Endothelial cell of umbilical vein (primary cell): ENCODE measurements around the gene GYPC. TPM values are rescaled to one million over a fixed set of nuclear protein-coding genes. Genes with fewer than 3 reads are reported as not detected.

Experiments
- BruUV-seq: library from RNA; stranded (reverse); fragments of 400-500 nt; replicated peaks from 2 replicates; lab custom pipeline; 2021; lab: Mats Ljungman, UMichigan
- CTCF ChIA-PET: fragments of 300-600, 350-600 bp; sonication (Branson Sonifier 250); formaldehyde crosslinking; loops from one replicate; lab custom pipeline; 2021; ENCODE audit warnings: antibody characterized with exemption, inconsistent platforms; lab: Charles Lee
- POLR2A ChIA-PET: fragments of 300-600, 350-600 bp; sonication (Branson Sonifier 250); formaldehyde crosslinking; loops from one replicate; lab custom pipeline; 2021; ENCODE audit warnings: antibody characterized with exemption, inconsistent platforms; lab: Charles Lee
- DNase-seq: peaks from one replicate; pipeline ENCODE4 v3.0.0-alpha.2; 2011; ENCODE audit warnings: low read depth, low spot score
- FAIRE-seq: peaks from 2 replicates; lab custom pipeline; 2011; peaks lifted over from hg19 to GRCh38; lab: Jason Lieb, UNC
- H2AFZ ChIP-seq: 2 replicates; pipeline ENCODE4 v1.6.0; 2012; ENCODE audit warnings: low read depth, low read length, control low read depth, inconsistent platforms
- H3K27ac ChIP-seq: 2 replicates; pipeline ENCODE4 v1.5.1; 2011; ENCODE audit warnings: low read depth, mild to moderate bottlenecking, control low read depth, low read length, moderate library complexity; ENCODE audit not compliant: insufficient read depth
- H3K27me3 ChIP-seq, 2 experiments: 2 replicates each; pipeline versions ENCODE4 v1.6.0 to v1.6.1; 2011; ENCODE audit warnings: low read length in 2 of 2, mixed read lengths in 1 of 2; ENCODE audit not compliant: control insufficient read depth in 2 of 2, insufficient read depth in 2 of 2
- H3K36me3 ChIP-seq, 2 experiments: 2 replicates in 1 of 2; 3 replicates in 1 of 2; pipeline ENCODE4 v1.5.1; 2011; ENCODE audit warnings: low read length in 2 of 2, mild to moderate bottlenecking in 1 of 2, moderate library complexity in 1 of 2; ENCODE audit not compliant: control insufficient read depth in 2 of 2, insufficient read depth in 2 of 2; ENCODE audit errors: extremely low read depth in 1 of 2
- H3K4me1 ChIP-seq: 3 replicates; pipeline ENCODE4 v1.5.1; 2011; ENCODE audit warnings: mild to moderate bottlenecking, low read length; ENCODE audit not compliant: control insufficient read depth, insufficient read depth; ENCODE audit errors: extremely low read depth
- H3K4me2 ChIP-seq: 2 replicates; pipeline ENCODE4 v1.6.1; 2011; ENCODE audit warnings: low read length, control low read depth, mixed read lengths; ENCODE audit not compliant: insufficient read depth
- H3K4me3 ChIP-seq, 3 experiments: fragments of 200-600 bp in 1 of 3; sonication (generic), shearing (Covaris generic) in 1 of 3; replicated peaks in 1 of 3; 2 replicates each; pipeline ENCODE4 v1.5.1; 2011 to 2016; ENCODE audit warnings: control low read depth in 3 of 3, low read length in 3 of 3, mild to moderate bottlenecking in 2 of 3, inconsistent platforms in 1 of 3, low read depth in 1 of 3, moderate library complexity in 1 of 3; ENCODE audit not compliant: insufficient read depth in 1 of 3
- H3K79me2 ChIP-seq: 2 replicates; pipeline ENCODE4 v1.6.0; 2012; ENCODE audit warnings: low read length, inconsistent platforms; ENCODE audit not compliant: control insufficient read depth, insufficient read depth
- H3K9ac ChIP-seq: replicated peaks from 2 replicates; pipeline ENCODE3; 2011; ENCODE audit warnings: low read length, control low read depth; ENCODE audit not compliant: insufficient read depth; ENCODE audit errors: extremely low read depth
- H3K9me1 ChIP-seq: replicated peaks from 3 replicates; pipeline ENCODE4 v1.6.0; 2011; ENCODE audit warnings: mild to moderate bottlenecking, low read length; ENCODE audit not compliant: control insufficient read depth, insufficient read depth; ENCODE audit errors: extremely low read depth
- H3K9me3 ChIP-seq: replicated peaks from 2 replicates; pipeline ENCODE4 v1.5.1; 2012; ENCODE audit warnings: low read length, inconsistent platforms; ENCODE audit not compliant: control insufficient read depth, insufficient read depth
- H4K20me1 ChIP-seq: replicated peaks from 2 replicates; pipeline ENCODE3; 2011; ENCODE audit warnings: mild to moderate bottlenecking, low read length; ENCODE audit not compliant: control insufficient read depth, insufficient read depth; ENCODE audit errors: extremely low read depth
- CTCF ChIP-seq, 2 donors: IDR thresholded peaks; 1 replicate in 1 of 2; 2 replicates in 1 of 2; pipeline ENCODE4 v1.5.1; 2011; ENCODE audit warnings: low read length in 2 of 2, mild to moderate bottlenecking in 2 of 2, moderate library complexity in 2 of 2, control low read depth in 1 of 2, inconsistent platforms in 1 of 2, low read depth in 1 of 2; ENCODE audit not compliant: insufficient read depth in 1 of 2; ENCODE audit errors: extremely low read depth in 1 of 2
- EZH2 ChIP-seq: IDR thresholded peaks from 2 replicates; pipeline ENCODE4 v1.6.1; 2012; ENCODE audit warnings: borderline replicate concordance, low read depth, mild to moderate bottlenecking, moderate library complexity, low read length, inconsistent platforms; ENCODE audit not compliant: severe bottlenecking
- FOS ChIP-seq: IDR thresholded peaks from 2 replicates; pipeline ENCODE4 v1.6.1; 2011; ENCODE audit warnings: mild to moderate bottlenecking, low read length, moderate library complexity, borderline replicate concordance; ENCODE audit not compliant: insufficient read depth
- GATA2 ChIP-seq: IDR thresholded peaks from 2 replicates; pipeline ENCODE4 v1.7.0; 2011; ENCODE audit warnings: low read depth, mild to moderate bottlenecking, moderate library complexity, mixed read lengths, low read length; ENCODE audit not compliant: insufficient read length, insufficient read depth
- JUN ChIP-seq: IDR thresholded peaks from 2 replicates; pipeline ENCODE4 v1.6.1; 2011; ENCODE audit warnings: borderline replicate concordance, low read depth; ENCODE audit not compliant: insufficient read length, insufficient read depth
- MAX ChIP-seq: IDR thresholded peaks from 2 replicates; pipeline ENCODE4 v1.6.1; 2011; ENCODE audit not compliant: insufficient read depth, insufficient read length
- MYC ChIP-seq: IDR thresholded peaks from one replicate; pipeline ENCODE4 v1.6.1; 2011; ENCODE audit warnings: mild to moderate bottlenecking, low read depth, low read length
- POLR2A ChIP-seq: IDR thresholded peaks from 2 replicates; pipeline ENCODE4 v1.6.1; 2012; ENCODE audit warnings: low read depth, mild to moderate bottlenecking, control low read depth, low read length
- POLR2AphosphoS5 ChIP-seq: IDR thresholded peaks from 2 replicates; pipeline ENCODE4 v1.6.1; 2012; ENCODE audit warnings: low read depth, mild to moderate bottlenecking, control low read depth, low read length, moderate library complexity; ENCODE audit not compliant: insufficient read depth
- dilution Hi-C: fragments of 300-500 bp; cut with MboI; formaldehyde crosslinking; loops from one replicate; pipeline ENCODE4 v1.15.0; 2019; ENCODE audit warnings: low sequenced_read_pairs; ENCODE audit not compliant: extremely low pct_ligation_motif_present
- intact Hi-C: fragments of 100-400 bp; cut with micrococcal nuclease; formaldehyde crosslinking; loops from one replicate; pipeline ENCODE4 v1.10.0; 2022
- polyA plus RNA-seq, 4 experiments: library from polyadenylated mRNA; depleted of rRNA in 3 of 4; stranded (reverse) in 3 of 4; unstranded in 1 of 4; fragments of >200 nt; gene quantifications; 2 replicates each; pipeline versions ENCODE4 v1.2.1 to v1.2.3, GENCODE V29; 2011 to 2012; ENCODE audit warnings: missing spikeins in 1 of 4
- total RNA-seq: library from RNA; stranded (reverse); gene quantifications from 2 replicates; pipeline ENCODE4 v1.2.3, GENCODE V29; 2021

GYPC gene
- total and polyA plus RNA-seq, 2 donors (not counting 3 experiments of a cell fraction or from before 2014, with no cell fraction given) = 3.5 to 13.3 TPM

GRCh38 chr2:126664234-126664633, 8.3 kb downstream of the GYPC start:
- H3K4me2 ChIP-seq = no peak overlapping the region
- ChIA-PET POLR2A (no interaction called here), CTCF (no interaction called here)
- H4K20me1 ChIP-seq = no peaks in the 10 kb centered on the region
- H3K36me3 ChIP-seq = no peaks in the 10 kb centered on the region
- H3K4me1 ChIP-seq = peaks cover 5% of the 10 kb centered on the region
- no peak overlapping the region for H3K4me3 ChIP-seq
- H3K9me3 ChIP-seq = no peaks in the 10 kb centered on the region
- H3K27ac ChIP-seq = no peak overlapping the region
- no peaks in the 10 kb centered on the region for H3K27me3 ChIP-seq
- no peaks in the 10 kb centered on the region for H3K9me1 ChIP-seq
- no peak overlapping the region for H3K9ac ChIP-seq
- TF ChIP-seq CTCF (IDR thresholded peaks at IDR 0.05; ENCODE audit: extremely low read depth in 1 of 2, insufficient read depth in 1 of 2, low read depth in 1 of 2, low read length in 2 of 2) (no peak), MAX (no peak), POLR2A (no peak), POLR2AphosphoS5 (no peak), JUN (no peak), EZH2 (no peak)
- dilution Hi-C loops = no loop called here
- H3K79me2 ChIP-seq = no peaks in the 10 kb centered on the region
- DNase-seq (no peak), FAIRE-seq (no peak)
- no TSS peak for BruUV-seq
- no peak overlapping the region for H2AFZ ChIP-seq
- intact Hi-C loops = no loop called here

- POLR2A ChIA-PET = no interaction called here
- no peak for FAIRE-seq
Observed at GRCh38 chr2:126664639-126665038, 8.7 kb downstream of the GYPC start.

More at GRCh38 chr2:126664639-126665038, 8.7 kb downstream of the GYPC start:
- intact Hi-C loops = no loop called here
- no peaks in the 10 kb centered on the region for H3K79me2 ChIP-seq
- no peak for TF ChIP-seq JUN
- TF ChIP-seq CTCF (IDR thresholded peaks at IDR 0.05; ENCODE audit: extremely low read depth in 1 of 2, insufficient read depth in 1 of 2, low read depth in 1 of 2, low read length in 2 of 2) = no peak
- no peak for TF ChIP-seq EZH2
- no peak for TF ChIP-seq FOS
- no peak for TF ChIP-seq GATA2
- TF ChIP-seq POLR2A = no peak
- TF ChIP-seq MAX = no peak
- TF ChIP-seq POLR2AphosphoS5 = no peak
- TF ChIP-seq MYC = no peak
- H3K27me3 ChIP-seq = no peaks in the 10 kb centered on the region
- no peaks in the 10 kb centered on the region for H3K9me3 ChIP-seq
- H3K36me3 ChIP-seq = no peaks in the 10 kb centered on the region
- H3K4me2 ChIP-seq = no peak overlapping the region
- peaks cover under 1% of the 10 kb centered on the region for H3K4me1 ChIP-seq
- no peak overlapping the region for H3K9ac ChIP-seq
- no peak overlapping the region for H3K4me3 ChIP-seq
- BruUV-seq = no TSS peak
- no peak overlapping the region for H2AFZ ChIP-seq
- no peak for DNase-seq
- no peak overlapping the region for H3K27ac ChIP-seq
- no peaks in the 10 kb centered on the region for H4K20me1 ChIP-seq
- CTCF ChIA-PET = no interaction called here
- dilution Hi-C loops = no loop called here
- no peaks in the 10 kb centered on the region for H3K9me1 ChIP-seq
